BJ (cell line): ENCODE measurements around the gene PRKAG2. TPM values are rescaled to one million over a fixed set of nuclear protein-coding genes. Genes with fewer than 3 reads are reported as not detected.
"Not testable (repeated sequence)": the region's sequence is repeated elsewhere in the genome, so short reads cannot be mapped to it uniquely, and the experiment has no call there.

Experiments
- CTCF ChIA-PET: fragments of 350-600 bp; formaldehyde crosslinking; extraction: SDS; loops from one replicate; lab custom pipeline; 2021; ENCODE audit warnings: antibody characterized with exemption, inconsistent platforms; lab: Yijun Ruan, JAX
- POLR2A ChIA-PET: fragments of 300-600 bp; sonication (Branson Sonifier 250); formaldehyde crosslinking; extraction: SDS; loops from one replicate; lab custom pipeline; 2021; ENCODE audit warnings: antibody characterized with exemption; lab: Charles Lee
- DNase-seq: peaks from one replicate; pipeline ENCODE4 v3.0.0-alpha.2; 2011; ENCODE audit warnings: low read depth
- H3K27me3 ChIP-seq: 2 replicates; pipeline ENCODE4 v1.6.0; 2011; ENCODE audit warnings: low read length; ENCODE audit not compliant: control insufficient read depth, insufficient read depth
- H3K36me3 ChIP-seq: 2 replicates; pipeline ENCODE4 v1.5.1; 2011; ENCODE audit warnings: low read length; ENCODE audit not compliant: control insufficient read depth, insufficient read depth
- H3K4me3 ChIP-seq: 2 replicates; pipeline ENCODE4 v1.5.1; 2011; ENCODE audit warnings: low read depth, mild to moderate bottlenecking, control low read depth, low read length
- CTCF ChIP-seq: IDR thresholded peaks from 2 replicates; pipeline ENCODE4 v1.5.1; 2011; ENCODE audit warnings: low read depth, mild to moderate bottlenecking, control low read depth, inconsistent platforms, low read length, moderate library complexity; ENCODE audit not compliant: insufficient read depth
- polyA plus RNA-seq: library from polyadenylated mRNA; depleted of rRNA; stranded (reverse); fragments of >200 nt; gene quantifications from 2 replicates; pipeline ENCODE4 v1.2.3, GENCODE V29; 2011

The PRKAG2 gene
- polyA plus RNA-seq, 1 experiment: 11.3 TPM

- DNase-seq: no peak
- TF ChIP-seq CTCF: no peak
- Histone ChIP-seq H3K4me3 (no peak overlapping the region), H3K27me3 (peaks cover 9% of the 10 kb centered on the region), H3K36me3 (no peaks in the 10 kb centered on the region)
- ChIA-PET POLR2A (no interaction called here), CTCF (interaction anchor here (1.0 kb wide), 1 partner anchor 26 kb away, joined by 3 read pairs; no protein-coding TSS in a partner anchor)
These were observed 91.3 kb downstream of the PRKAG2 start for GRCh38 chr7:151785681-151785965.

- ChIA-PET CTCF (interaction anchor here (1.0 kb wide), 1 partner anchor 26 kb away, joined by 3 read pairs; no protein-coding TSS in a partner anchor), POLR2A (no interaction called here)
- DNase-seq: no peak
- Histone ChIP-seq H3K36me3 (no peaks in the 10 kb centered on the region), H3K4me3 (no peak overlapping the region), H3K27me3 (peaks cover 10% of the 10 kb centered on the region)
- TF ChIP-seq CTCF: no peak
These were observed 91.8 kb downstream of the PRKAG2 start for GRCh38 chr7:151784853-151785680.

- Histone ChIP-seq H3K36me3 (no peaks in the 10 kb centered on the region), H3K27me3 (peaks cover 13% of the 10 kb centered on the region), H3K4me3 (no peak overlapping the region)
- ChIA-PET CTCF (interaction anchor here (0.9 to 3.1 kb wide), 9 partner anchors 9 to 923 kb away, joined by 3 to 44 read pairs (median 11); no protein-coding TSS in a partner anchor), POLR2A (no interaction called here)
- DNase-seq: no peak
- no peak for TF ChIP-seq CTCF
These were observed 92.8 kb downstream of the PRKAG2 start for GRCh38 chr7:151783958-151784575.

GRCh38 chr7:151782598-151783448 is 94.1 kb downstream of the PRKAG2 start:
- H3K27me3 ChIP-seq: peaks cover 14% of the 10 kb centered on the region
- no peaks in the 10 kb centered on the region for H3K36me3 ChIP-seq
- ChIA-PET CTCF (interaction anchor here (0.6 to 3.1 kb wide), 28 partner anchors 9 to 924 kb away, joined by 3 to 44 read pairs (median 4); partner anchors contain the start of gene CRYGN), POLR2A (interaction anchor here (0.5 kb wide), 1 partner anchor 478 kb away, joined by 12 read pairs; no protein-coding TSS in a partner anchor)
- TF ChIP-seq CTCF: peak; percentile 89
- DNase-seq: no peak
- H3K4me3 ChIP-seq: peak overlapping the region; percentile 21; the same call in 1 of the 2 replicates

- H3K27me3 ChIP-seq: peaks cover 14% of the 10 kb centered on the region
- ChIA-PET POLR2A (interaction anchor here (0.5 kb wide), 1 partner anchor 478 kb away, joined by 12 read pairs; no protein-coding TSS in a partner anchor), CTCF (interaction anchor here (0.6 to 3.1 kb wide), 27 partner anchors 9 to 924 kb away, joined by 3 to 44 read pairs (median 4); partner anchors contain the start of gene CRYGN)
- DNase-seq, H3K4me3 ChIP-seq, H3K36me3 ChIP-seq: not testable (repeated sequence)
These were observed 94.7 kb downstream of the PRKAG2 start for GRCh38 chr7:151782256-151782597.
